ENCODE results near the gene MON1A.
"Not testable (repeated sequence)": the region's sequence is repeated elsewhere in the genome, so short reads cannot be mapped to it uniquely, and the experiment has no call there.

Gene MON1A

GRCh38 chr3:49917806-49918590 lies 11.6 kb downstream of the MON1A start:
- not testable (repeated sequence) for DNase-seq (ENCODE audit: low read depth in 2 of 2)

DNA sequence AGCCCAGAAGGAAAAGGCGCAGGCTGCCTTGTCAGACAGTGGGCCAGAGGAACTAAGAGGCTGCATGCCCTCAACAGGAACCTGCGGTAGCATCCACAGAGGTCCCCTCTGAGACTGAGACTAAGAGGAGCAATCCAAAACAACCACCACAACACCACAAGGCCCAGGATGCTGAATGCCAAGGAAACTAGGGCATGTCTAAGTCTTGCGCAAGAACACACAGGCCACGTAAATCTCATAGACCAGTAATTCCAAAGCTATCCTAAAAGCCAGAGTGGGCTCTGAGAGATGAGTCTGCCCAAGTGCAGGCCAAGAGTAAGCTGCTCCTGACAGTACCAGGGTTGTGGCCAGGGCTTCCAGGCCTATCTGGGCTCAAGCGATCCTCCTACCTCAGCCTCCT lies 12.9 kb downstream of the MON1A start:
- DNase-seq (ENCODE audit: low read depth in 2 of 2): no peak

DNA sequence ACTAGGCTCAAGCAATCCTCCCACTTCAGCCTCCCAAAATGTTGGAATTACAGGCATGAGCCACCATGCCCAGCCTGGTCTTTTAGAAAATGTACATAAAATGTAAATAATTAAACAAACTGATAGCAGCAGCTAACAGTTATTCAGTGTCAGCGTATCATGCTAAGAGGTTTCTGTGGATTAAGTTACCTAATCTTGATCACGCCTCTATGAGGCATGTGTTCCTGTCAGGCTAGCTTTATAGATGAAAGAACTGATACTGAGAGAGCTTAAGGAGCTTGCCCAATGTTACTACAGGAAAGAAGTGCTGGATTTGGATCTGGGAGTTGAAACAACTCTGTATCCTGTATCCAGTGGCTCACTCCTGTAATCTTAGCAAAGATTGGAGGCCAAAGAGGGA lies 14.7 kb downstream of the MON1A start:
- DNase-seq (ENCODE audit: low read depth in 2 of 2): no peak

DNA sequence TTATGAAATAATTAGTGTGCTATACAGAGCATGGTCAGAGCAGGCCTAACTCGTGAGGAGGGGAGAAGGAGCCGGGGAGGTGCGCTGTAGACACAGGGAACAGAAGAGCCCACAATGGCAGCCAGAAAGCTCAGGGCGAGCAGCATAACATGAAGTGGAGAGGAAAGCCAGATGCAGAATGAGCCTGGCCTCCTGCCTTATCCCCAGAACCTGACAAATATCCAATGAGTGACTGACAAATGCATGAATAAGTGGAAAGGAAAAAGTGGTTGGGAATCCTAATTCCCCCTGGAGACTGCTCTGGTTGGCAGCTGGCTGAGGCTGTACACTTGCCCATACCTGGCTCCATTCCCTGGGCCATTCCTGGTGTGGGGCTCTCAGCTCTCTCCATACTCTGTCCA lies 16.7 kb downstream of the MON1A start:
- DNase-seq (ENCODE audit: low read depth in 2 of 2): no peak

GRCh38 chr3:49911611-49912010 lies 18.0 kb downstream of the MON1A start:
- no peak for DNase-seq (ENCODE audit: low read depth in 2 of 2)

DNA sequence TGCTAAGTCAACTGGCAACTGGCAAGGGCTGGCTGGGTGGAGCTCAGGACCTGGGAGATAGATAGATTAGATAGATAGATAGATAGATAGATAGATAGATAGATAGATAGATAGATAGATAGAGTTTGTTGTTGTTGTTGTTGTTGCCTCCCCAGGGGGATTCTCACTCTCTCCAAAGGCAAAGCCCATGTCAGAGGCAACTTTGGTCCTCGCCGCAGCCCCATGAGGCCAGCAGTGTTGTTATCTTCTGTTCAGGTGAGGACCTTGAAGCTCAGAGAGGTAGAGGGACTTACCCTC lies 18.5 kb downstream of the MON1A start:
- no peak for DNase-seq (ENCODE audit: low read depth in 2 of 2)

GRCh38 chr3:49910409-49911123 lies 19.0 kb downstream of the MON1A start:
- no peak for DNase-seq (ENCODE audit: low read depth in 2 of 2)

DNA sequence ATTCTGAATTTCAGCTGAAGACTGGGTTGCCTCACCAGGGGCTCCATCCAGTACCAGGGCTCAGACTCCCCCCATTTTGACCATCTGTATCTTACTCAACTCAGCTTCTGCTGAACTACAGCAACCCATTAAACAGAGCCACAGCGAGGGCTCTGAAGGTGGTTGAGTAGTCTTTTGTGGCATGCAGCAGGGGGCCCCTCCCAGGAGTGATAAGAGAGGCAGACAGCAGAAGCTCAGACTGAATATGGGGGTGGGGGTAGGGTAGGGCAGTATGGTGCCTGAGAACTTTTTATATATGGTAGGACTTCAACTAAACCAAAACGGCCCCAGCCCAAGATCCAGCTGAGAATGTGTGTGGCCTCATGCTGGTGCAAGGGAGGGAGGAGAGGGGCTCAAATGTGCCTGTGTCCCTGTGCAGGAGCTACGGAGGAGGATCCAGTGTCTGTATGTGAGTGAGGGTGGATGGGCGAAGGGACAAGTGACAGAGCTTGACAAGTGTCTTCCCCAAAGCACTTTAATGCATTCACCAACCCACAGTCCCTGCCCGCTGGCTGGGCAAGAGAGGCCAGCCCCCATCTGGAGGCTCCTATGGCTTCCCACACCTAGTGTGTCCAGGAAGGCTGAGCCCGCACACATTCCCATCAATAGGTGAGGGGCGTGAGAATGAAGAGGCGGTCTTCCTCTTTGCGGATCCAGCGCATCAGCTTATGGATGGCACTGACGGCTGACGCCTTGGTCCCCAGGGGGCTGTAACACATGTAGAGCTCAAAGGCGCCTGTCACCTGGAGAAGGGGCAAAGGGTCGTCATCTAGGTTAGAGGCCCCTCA lies 21.0 kb downstream of the MON1A start:
- DNase-seq (ENCODE audit: low read depth in 2 of 2): no peak

GRCh38 chr3:49906073-49906743 lies 23.4 kb downstream of the MON1A start:
- peak in 1 of 2 donors; percentile 23 for DNase-seq (ENCODE audit: low read depth in 2 of 2)

DNA sequence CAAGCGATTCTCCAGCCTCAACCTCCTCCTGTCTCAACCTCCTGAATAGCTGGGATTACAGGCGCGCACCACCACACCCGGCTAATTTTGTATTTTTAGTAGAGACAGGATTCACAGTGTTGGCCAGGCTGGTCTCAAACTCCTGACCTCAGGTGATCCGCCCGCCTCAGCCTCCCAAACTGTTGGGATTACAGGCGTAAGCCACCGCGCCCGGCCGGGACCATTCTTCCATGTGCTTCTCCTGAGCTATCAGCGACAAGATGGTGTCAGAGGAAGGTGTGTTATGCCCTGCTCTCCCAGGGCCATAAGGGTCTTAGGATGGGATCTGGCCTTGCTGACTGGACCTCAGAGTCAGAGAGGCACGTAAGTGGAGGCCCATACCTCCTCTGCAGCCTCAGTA lies 25.2 kb downstream of the MON1A start:
- not testable (repeated sequence) for DNase-seq (ENCODE audit: low read depth in 2 of 2)

DNA sequence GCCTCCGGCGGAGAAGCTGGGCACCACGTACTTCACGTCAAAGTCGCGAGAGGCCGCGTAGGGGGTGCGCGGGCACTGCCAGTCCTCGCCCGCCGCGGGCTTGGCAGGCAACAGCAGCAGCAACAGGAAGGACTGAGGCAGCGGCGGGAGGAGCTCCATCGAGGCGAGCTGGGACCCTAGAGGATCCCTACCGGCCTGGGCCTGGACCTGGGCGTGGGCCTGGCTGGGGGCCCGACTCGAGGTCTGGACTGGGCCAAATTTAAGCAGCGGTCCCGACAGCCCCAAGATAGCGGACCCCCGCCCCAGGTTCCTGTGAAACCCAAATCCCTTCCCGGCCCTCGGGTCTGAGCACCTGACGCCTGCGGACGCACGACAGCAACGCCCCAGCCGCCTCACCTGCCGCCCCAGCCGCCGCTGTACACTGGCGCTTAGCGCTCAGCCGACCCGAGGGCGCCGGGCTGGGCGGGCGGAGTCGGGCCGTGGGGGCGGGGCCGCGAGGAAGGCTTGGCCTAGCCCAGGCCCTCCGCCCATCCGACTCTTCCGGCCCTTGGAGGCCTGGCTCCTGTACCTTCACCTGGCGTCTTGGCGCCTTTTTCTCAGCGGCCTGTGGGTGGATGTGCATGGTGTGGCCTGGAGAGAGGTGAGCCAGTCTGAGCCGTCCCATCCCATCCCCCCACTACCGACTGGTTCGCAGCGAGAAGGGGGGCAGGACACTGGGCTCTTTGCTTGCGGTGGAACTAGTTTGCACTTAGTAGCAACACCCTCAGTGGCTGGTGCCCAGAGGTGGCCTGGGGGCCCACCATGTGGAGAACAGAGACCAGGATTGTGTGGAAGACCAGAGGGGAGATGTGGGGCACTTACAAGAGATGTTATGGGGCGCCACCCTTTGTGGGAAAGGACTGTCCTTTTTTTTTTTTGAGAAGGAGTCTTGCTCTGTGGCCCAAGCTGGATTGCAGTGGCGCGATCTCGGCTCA lies 25.9 kb downstream of the MON1A start, which contains the start of gene MST1R:
MST1R (minus strand) TSS at position 423 of the 974 bp plus-strand sequence; CDS start at position 159, 264 bp downstream.
- peak; percentile 36 to 75 for DNase-seq (ENCODE audit: low read depth in 2 of 2)

DNA sequence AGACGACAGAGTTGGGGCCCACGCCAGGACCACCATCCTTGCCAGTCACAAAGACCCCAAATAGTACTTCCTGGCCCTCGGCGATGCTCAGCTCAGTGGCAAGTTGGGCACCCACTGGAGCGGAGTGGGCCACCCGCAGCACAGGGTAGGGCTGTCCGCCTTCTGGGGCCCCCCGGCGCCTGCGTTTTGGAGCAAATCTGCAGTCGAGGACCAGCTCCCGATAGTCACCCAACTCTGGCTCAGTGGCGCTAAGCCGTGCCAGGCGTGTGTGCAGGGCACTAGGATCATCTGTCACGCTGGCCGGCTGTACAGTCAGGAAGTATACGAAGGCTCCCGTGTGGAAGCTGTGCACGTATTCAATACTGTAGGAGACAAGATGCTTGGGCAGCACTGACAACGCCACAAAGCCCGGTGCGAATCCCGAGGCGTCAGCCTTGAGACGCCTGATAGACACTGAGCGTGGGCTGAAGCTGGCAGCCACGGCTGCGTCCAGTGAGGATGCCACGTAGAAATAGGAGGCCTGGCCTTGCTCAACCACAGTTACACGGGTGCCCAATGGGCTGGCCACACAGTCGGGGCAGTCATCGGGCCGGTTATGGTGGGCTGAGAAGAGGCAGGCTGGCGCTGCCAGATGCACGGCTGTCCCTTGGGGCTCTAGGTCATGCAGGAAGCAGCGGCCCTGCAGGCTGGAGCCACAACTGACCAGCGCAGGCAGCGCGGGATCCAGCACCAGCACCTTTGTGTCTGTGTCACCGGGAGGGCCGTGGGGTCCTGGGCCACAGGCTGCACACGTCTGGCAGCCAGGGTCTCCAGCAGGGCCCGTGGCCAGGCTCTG lies 26.9 kb downstream of the MON1A start:
- DNase-seq (ENCODE audit: low read depth in 2 of 2): no peak

DNA sequence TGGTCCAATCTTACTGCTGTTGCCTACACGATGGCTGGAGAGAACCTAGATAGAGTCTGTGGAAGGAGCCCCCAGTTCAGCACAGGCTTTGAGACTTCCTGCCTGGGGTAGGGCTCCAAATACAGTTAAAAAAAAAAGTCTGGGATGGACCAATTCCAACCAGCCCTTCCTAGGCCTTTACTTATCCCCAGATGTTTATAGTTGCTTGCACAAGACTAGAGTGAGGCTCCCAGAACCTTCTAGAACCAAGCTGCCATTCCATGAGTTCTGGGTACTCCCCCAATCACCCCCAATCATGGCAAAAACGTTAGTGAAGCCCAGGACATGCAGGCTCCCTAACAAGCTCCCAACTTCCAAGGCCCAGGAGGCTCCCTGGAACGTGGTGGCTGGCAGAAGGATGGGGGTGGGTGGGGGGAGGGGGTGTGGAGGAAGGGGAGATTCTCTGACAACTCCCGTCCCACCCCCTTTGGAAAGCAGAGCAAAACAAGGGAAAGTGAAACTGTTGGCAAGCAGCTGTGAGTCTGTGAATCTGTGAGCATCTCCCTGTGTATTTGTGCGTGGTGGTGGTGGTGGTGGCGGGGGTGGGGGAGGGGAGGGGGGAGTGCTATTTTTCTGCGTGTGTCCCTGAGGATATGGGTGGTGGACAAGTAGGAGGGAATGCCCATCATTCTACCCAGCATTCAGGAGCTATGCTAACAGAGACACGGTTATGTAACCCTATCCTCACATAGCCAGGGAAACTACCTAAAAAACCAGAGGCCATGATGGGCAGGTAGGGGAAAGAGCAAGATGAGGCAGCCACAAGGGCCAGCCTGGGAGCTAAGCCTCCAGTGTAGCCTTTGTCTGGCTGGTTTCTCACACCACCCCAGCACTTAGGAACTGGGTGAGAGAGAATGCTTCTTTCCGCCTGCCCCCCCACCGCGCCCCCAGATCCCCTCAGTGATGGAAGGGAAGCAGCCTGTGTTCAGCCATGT lies 28.0 kb downstream of the MON1A start:
- DNase-seq (ENCODE audit: low read depth in 2 of 2): no peak

DNA sequence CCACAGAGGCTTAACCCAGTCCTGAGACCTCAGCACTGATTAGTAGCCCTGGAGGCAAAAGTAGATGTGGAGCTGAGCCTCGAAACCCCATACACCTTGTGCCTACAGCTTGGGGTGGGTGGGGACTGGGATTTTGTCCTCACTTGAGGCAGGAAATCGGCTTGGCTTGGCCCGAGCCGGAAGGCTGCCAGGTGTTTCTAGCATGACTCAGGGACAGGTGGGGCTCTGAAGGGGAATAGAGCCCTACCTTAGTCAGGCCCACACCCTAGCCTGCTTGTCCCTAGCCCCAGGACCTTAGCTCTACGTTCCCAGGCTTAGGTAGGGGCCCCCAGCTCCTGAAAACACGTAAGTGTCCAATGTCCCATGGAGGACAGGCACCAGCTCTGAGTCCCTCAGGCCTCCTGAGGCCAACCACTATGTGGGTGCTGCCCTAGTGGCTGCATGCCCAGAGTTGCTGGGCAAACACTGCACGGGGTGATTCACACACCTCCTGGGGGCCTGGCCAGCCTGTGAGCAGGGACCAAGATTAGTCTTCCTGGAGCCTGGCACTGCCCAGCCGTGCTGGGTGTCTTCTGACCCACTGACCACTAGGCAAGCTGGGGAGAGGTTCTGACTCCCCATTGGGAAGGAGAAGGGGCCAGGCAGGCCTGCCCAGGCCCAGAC lies 29.0 kb downstream of the MON1A start:
- DNase-seq (ENCODE audit: low read depth in 2 of 2): no peak

- DNase-seq (ENCODE audit: low read depth in 2 of 2): no peak
Measured at GRCh38 chr3:49899815-49900214, 29.8 kb downstream of the MON1A start.

GRCh38 chr3:49898991-49899390 lies 30.6 kb downstream of the MON1A start:
- no peak for DNase-seq (ENCODE audit: low read depth in 2 of 2)

- no peak for DNase-seq (ENCODE audit: low read depth in 2 of 2)
Measured at GRCh38 chr3:49896345-49896744, 33.3 kb downstream of the MON1A start.

- DNase-seq (ENCODE audit: low read depth in 2 of 2): no peak
Measured at GRCh38 chr3:49895791-49896190, 33.8 kb downstream of the MON1A start.

Data from stimulated activated CD8-positive, alpha-beta memory T cell treated with anti-CD3 and anti-CD28 coated beads, Interleukin-7, amount 100 ng/mL, for 4 hours (primary cell).